Spleen (tissue), 11 donors: ENCODE results near the gene ADARB2. TPM values are rescaled to one million over a fixed set of nuclear protein-coding genes. Genes with fewer than 3 reads are reported as not detected.

Experiments used
- DNase-seq: peaks from one replicate; pipeline ENCODE4 v3.0.0-alpha.2; 2020
- H3K27ac ChIP-seq, 8 donors: fragments of 200-600 bp; sonication (generic) in 7 of 8; 1 replicate in 4 of 8; 2 replicates in 4 of 8; pipeline versions ENCODE4 v1.5.0 to v1.8.0; 2016 to 2021; ENCODE audit warnings: inconsistent platforms in 4 of 8, mild to moderate bottlenecking in 4 of 8, moderate library complexity in 1 of 8
- H3K27me3 ChIP-seq, 7 donors: fragments of 200-600 bp; sonication (generic) in 6 of 7; replicated peaks in 1 of 7; 1 replicate in 4 of 7; 2 replicates in 3 of 7; pipeline versions ENCODE4 v1.5.0 to v1.8.0; 2016 to 2021; ENCODE audit warnings: inconsistent platforms in 3 of 7, mild to moderate bottlenecking in 1 of 7
- H3K36me3 ChIP-seq, 6 donors: fragments of 200-600 bp; sonication (generic) in 5 of 6; 1 replicate in 4 of 6; 2 replicates in 2 of 6; pipeline versions ENCODE4 v1.5.0 to v1.8.0; 2016 to 2021; ENCODE audit warnings: inconsistent platforms in 2 of 6
- H3K4me1 ChIP-seq, 6 donors: fragments of 200-600 bp; sonication (generic) in 5 of 6; 1 replicate in 3 of 6; 2 replicates in 3 of 6; pipeline versions ENCODE4 v1.5.0 to v1.8.0; 2016 to 2021; ENCODE audit warnings: inconsistent platforms in 3 of 6
- H3K4me3 ChIP-seq, 8 donors: fragments of 200-600 bp; sonication (generic) in 7 of 8; 1 replicate in 4 of 8; 2 replicates in 4 of 8; pipeline versions ENCODE4 v1.5.0 to v1.8.0; 2016 to 2021; ENCODE audit warnings: inconsistent platforms in 4 of 8, mild to moderate bottlenecking in 4 of 8, moderate library complexity in 2 of 8
- H3K9me3 ChIP-seq, 8 donors: fragments of 200-600 bp; sonication (generic) in 7 of 8; 1 replicate in 4 of 8; 2 replicates in 4 of 8; pipeline versions ENCODE4 v1.5.0 to v1.8.0; 2016 to 2021; ENCODE audit warnings: inconsistent platforms in 4 of 8
- CTCF ChIP-seq, 11 experiments: fragments of 200-600 bp in 7 of 11; fragments of 450-650 bp in 4 of 11; sonication (generic) in 4 of 11; IDR thresholded peaks in 8 of 11; conservative IDR thresholded peaks in 3 of 11; 1 replicate in 7 of 11; 2 replicates in 4 of 11; pipeline versions ENCODE4 v1.4.0 to v1.8.0; 2016 to 2021; ENCODE audit warnings: antibody characterized with exemption in 11 of 11, inconsistent platforms in 4 of 11, mild to moderate bottlenecking in 1 of 11
- POLR2A ChIP-seq, 3 donors: fragments of 450-650 bp; IDR thresholded peaks; one replicate each; pipeline ENCODE4 v1.5.1; 2017; ENCODE audit warnings: antibody characterized with exemption in 3 of 3, mild to moderate bottlenecking in 1 of 3
- POLR2AphosphoS5 ChIP-seq, 3 donors: sonication (generic); formaldehyde crosslinking; IDR thresholded peaks; one replicate each; pipeline ENCODE4 v1.5.1; 2017; ENCODE audit warnings: antibody characterized with exemption in 3 of 3
- WGBS, 5 donors: extraction: QIAGEN DNeasy Blood & Tissue Kit in 3 of 5; methylation state at CpG; one replicate each; pipeline versions ENCODE4 v1.1.5 to v1.1.7; 2013 to 2018; 5-methylcytosine and 5-hydroxymethylcytosine counted together
- intact Hi-C: fragments of 100-400 bp; cut with DNase I; formaldehyde crosslinking; loops from one replicate; pipeline ENCODE4 v1.15.0; 2023; ENCODE audit warnings: low total_unique reads
- polyA plus RNA-seq, 3 donors: library from polyadenylated mRNA; stranded (reverse); fragments of 200-250 nt; gene quantifications; one replicate each; pipeline ENCODE4 v1.2.1, GENCODE V29; 2013
- total RNA-seq, 7 donors: library from RNA; depleted of rRNA in 3 of 7; stranded (reverse); fragments of >200 nt in 3 of 7; fragmentation: NEBNext Ultra II Directional in 4 of 7; extraction: Animal tissue kit (Norgen Biotek cat#: 25700) in 4 of 7; gene quantifications; one replicate each; pipeline versions ENCODE4 v1.1.0 to v1.2.1, GENCODE V29; 2016 to 2021
- donor health status: healthy with polysubstance abuse.
- donor health status: DM: no; HTN: no; CAD: no; lungs with moderate emphysema.
- donor health status: DM: no; HTN: no; CAD: no.
- donor health status: Bipolar disorder and iron deficiency.
- donor health status: healthy.
- donor health status: DM: no; HTN: no; CAD: no.
- donor health status: DM: yes; HTN: yes; CAD: no.

The ADARB2 gene
- total and polyA plus RNA-seq, 10 donors, result 0.05 to 8.1 (median 0.96) TPM

GRCh38 chr10:1605999-1606940, 131.1 kb downstream of the ADARB2 start:
- no peaks in the 10 kb centered on the region for H3K36me3 ChIP-seq
- WGBS, 5 donors, result 73 to 86% (median 74%) methylated on average over 14 of the region's 14 CpGs
- no peak overlapping the region for H3K27ac ChIP-seq
- no peaks in the 10 kb centered on the region for H3K9me3 ChIP-seq
- peaks cover 0 to 13% (median 4%) of the 10 kb centered on the region in 6 donors for H3K4me1 ChIP-seq
- TF ChIP-seq POLR2AphosphoS5 (IDR thresholded peaks at IDR 0.05), result no peak
- no peak for TF ChIP-seq POLR2A (IDR thresholded peaks at IDR 0.05)
- TF ChIP-seq CTCF (IDR thresholded peaks at IDR 0.05 in 8 of 11, conservative IDR thresholded peaks at IDR 0.05 in 3 of 11), result no peak
- no peak for DNase-seq
- peaks cover 0 to 51% (median 9%) of the 10 kb centered on the region in 7 donors for H3K27me3 ChIP-seq
- intact Hi-C loops, result no loop called here
- no peak overlapping the region for H3K4me3 ChIP-seq

GRCh38 chr10:1605121-1605520, 132.2 kb downstream of the ADARB2 start:
- 73 to 88% (median 81%) methylated on average over 5 of the region's 5 CpGs for WGBS, 5 donors
- peaks cover 0 to 13% (median 4%) of the 10 kb centered on the region in 6 donors for H3K4me1 ChIP-seq
- intact Hi-C loops, result no loop called here
- TF ChIP-seq CTCF (IDR thresholded peaks at IDR 0.05 in 8 of 11, conservative IDR thresholded peaks at IDR 0.05 in 3 of 11), result no peak
- no peak for TF ChIP-seq POLR2A (IDR thresholded peaks at IDR 0.05)
- no peak for TF ChIP-seq POLR2AphosphoS5 (IDR thresholded peaks at IDR 0.05)
- H3K4me3 ChIP-seq, result no peak overlapping the region
- H3K36me3 ChIP-seq, result no peaks in the 10 kb centered on the region
- H3K27me3 ChIP-seq, result peaks cover 0 to 41% (median 9%) of the 10 kb centered on the region in 7 donors
- DNase-seq, result no peak
- H3K9me3 ChIP-seq, result no peaks in the 10 kb centered on the region
- no peak overlapping the region for H3K27ac ChIP-seq

GRCh38 chr10:1604246-1604645, 133.1 kb downstream of the ADARB2 start:
- no peak overlapping the region for H3K27ac ChIP-seq
- H3K27me3 ChIP-seq, result peaks cover 0 to 32% (median 4%) of the 10 kb centered on the region in 7 donors
- intact Hi-C loops, result no loop called here
- no peaks in the 10 kb centered on the region for H3K9me3 ChIP-seq
- H3K36me3 ChIP-seq, result no peaks in the 10 kb centered on the region
- TF ChIP-seq POLR2AphosphoS5 (IDR thresholded peaks at IDR 0.05) (no peak), CTCF (IDR thresholded peaks at IDR 0.05 in 8 of 11, conservative IDR thresholded peaks at IDR 0.05 in 3 of 11) (no peak)
- peaks cover 0 to 12% (median 4%) of the 10 kb centered on the region in 6 donors for H3K4me1 ChIP-seq
- no peak for DNase-seq
- H3K4me3 ChIP-seq, result no peak overlapping the region
- WGBS, 5 donors, result 59 to 66% (median 61%) methylated on average over 7 of the region's 7 CpGs

GRCh38 chr10:1603181-1603580, 134.1 kb downstream of the ADARB2 start:
- 73 to 80% (median 78%) methylated on average over 14 to 15 of the region's 15 CpGs for WGBS, 5 donors
- intact Hi-C loops, result no loop called here
- Histone ChIP-seq H3K27me3 (peaks cover 0 to 27% (median 0%) of the 10 kb centered on the region in 7 donors), H3K4me1 (peaks cover 0 to 1% (median 0%) of the 10 kb centered on the region in 6 donors), H3K4me3 (no peak overlapping the region), H3K36me3 (no peaks in the 10 kb centered on the region), H3K27ac (no peak overlapping the region), H3K9me3 (no peaks in the 10 kb centered on the region)
- no peak for TF ChIP-seq CTCF (IDR thresholded peaks at IDR 0.05 in 8 of 11, conservative IDR thresholded peaks at IDR 0.05 in 3 of 11)
- TF ChIP-seq POLR2A (IDR thresholded peaks at IDR 0.05), result no peak
- no peak for TF ChIP-seq POLR2AphosphoS5 (IDR thresholded peaks at IDR 0.05)
- DNase-seq, result no peak
